ENCODE results near the gene PIGN.

PIGN gene

GRCh38 chr18:62157843-62158242, 29.0 kb downstream of the PIGN start:
- CTCF ChIA-PET = no interaction called here
- TF ChIP-seq ARNT (IDR thresholded peaks at IDR 0.05) (no peak), BHLHE40 (IDR thresholded peaks at IDR 0.05; ENCODE audit: borderline replicate concordance) (no peak), NFRKB (IDR thresholded peaks at IDR 0.05) (no peak), HDGF (IDR thresholded peaks at IDR 0.05; ENCODE audit: borderline replicate concordance) (no peak), SUZ12 (IDR thresholded peaks at IDR 0.05) (no peak), ELF4 (IDR thresholded peaks at IDR 0.05) (no peak), FOXM1 (IDR thresholded peaks at IDR 0.05; ENCODE audit: borderline replicate concordance) (no peak), FOXA1 (IDR thresholded peaks at IDR 0.05) (no peak), PKNOX1 (IDR thresholded peaks at IDR 0.05) (no peak), LEF1 (IDR thresholded peaks at IDR 0.05; ENCODE audit: borderline replicate concordance) (no peak), SP1 (IDR thresholded peaks at IDR 0.05) (no peak), FOXK2 (IDR thresholded peaks at IDR 0.05) (no peak), TARDBP (IDR thresholded peaks at IDR 0.05) (no peak), CTBP1 (IDR thresholded peaks at IDR 0.05; ENCODE audit: borderline replicate concordance) (no peak), ZNF384 (IDR thresholded peaks at IDR 0.05) (no peak)
- POLR2A ChIA-PET = no interaction called here
- no peak for DNase-seq (ENCODE audit: extremely low spot score)

GRCh38 chr18:62152844-62153243, 34.0 kb downstream of the PIGN start:
- POLR2A ChIA-PET = no interaction called here
- no peak for TF ChIP-seq ELF4 (IDR thresholded peaks at IDR 0.05)
- no peak for TF ChIP-seq BHLHE40 (IDR thresholded peaks at IDR 0.05; ENCODE audit: borderline replicate concordance)
- TF ChIP-seq HDGF (IDR thresholded peaks at IDR 0.05; ENCODE audit: borderline replicate concordance) = no peak
- no peak for TF ChIP-seq SUZ12 (IDR thresholded peaks at IDR 0.05)
- TF ChIP-seq FOXA1 (IDR thresholded peaks at IDR 0.05) = no peak
- no peak for TF ChIP-seq FOXM1 (IDR thresholded peaks at IDR 0.05; ENCODE audit: borderline replicate concordance)
- no peak for TF ChIP-seq FOXK2 (IDR thresholded peaks at IDR 0.05)
- no peak for TF ChIP-seq CTBP1 (IDR thresholded peaks at IDR 0.05; ENCODE audit: borderline replicate concordance)
- no peak for TF ChIP-seq PKNOX1 (IDR thresholded peaks at IDR 0.05)
- TF ChIP-seq SP1 (IDR thresholded peaks at IDR 0.05) = no peak
- no peak for TF ChIP-seq ARNT (IDR thresholded peaks at IDR 0.05)
- no peak for TF ChIP-seq NFRKB (IDR thresholded peaks at IDR 0.05)

GRCh38 chr18:62151068-62151771, 35.6 kb downstream of the PIGN start:
- no peak for DNase-seq (ENCODE audit: extremely low spot score)
- TF ChIP-seq ZNF384 (IDR thresholded peaks at IDR 0.05) (no peak), ELF4 (IDR thresholded peaks at IDR 0.05) (no peak), BHLHE40 (IDR thresholded peaks at IDR 0.05; ENCODE audit: borderline replicate concordance) (no peak), ARNT (IDR thresholded peaks at IDR 0.05) (no peak), TARDBP (IDR thresholded peaks at IDR 0.05) (no peak), SUZ12 (IDR thresholded peaks at IDR 0.05) (no peak), HDGF (IDR thresholded peaks at IDR 0.05; ENCODE audit: borderline replicate concordance) (no peak), CTBP1 (IDR thresholded peaks at IDR 0.05; ENCODE audit: borderline replicate concordance) (no peak), FOXM1 (IDR thresholded peaks at IDR 0.05; ENCODE audit: borderline replicate concordance) (no peak), FOXK2 (IDR thresholded peaks at IDR 0.05) (no peak), NFRKB (IDR thresholded peaks at IDR 0.05) (no peak), L3MBTL2 (conservative IDR thresholded peaks at IDR 0.05) (no peak)
- POLR2A ChIA-PET = no interaction called here
- CTCF ChIA-PET = no interaction called here

More at GRCh38 chr18:62152844-62153243, 34.0 kb downstream of the PIGN start:
- DNase-seq (ENCODE audit: extremely low spot score) = no peak
- CTCF ChIA-PET = no interaction called here

- DNase-seq (ENCODE audit: extremely low spot score) = no peak
- TF ChIP-seq NFRKB (IDR thresholded peaks at IDR 0.05) (no peak), L3MBTL2 (conservative IDR thresholded peaks at IDR 0.05) (no peak), BHLHE40 (IDR thresholded peaks at IDR 0.05; ENCODE audit: borderline replicate concordance) (no peak), FOXA1 (IDR thresholded peaks at IDR 0.05) (no peak), ZNF384 (IDR thresholded peaks at IDR 0.05) (no peak), SUZ12 (IDR thresholded peaks at IDR 0.05) (no peak), TARDBP (IDR thresholded peaks at IDR 0.05) (no peak), ELF4 (IDR thresholded peaks at IDR 0.05) (no peak), PKNOX1 (IDR thresholded peaks at IDR 0.05) (no peak), ARNT (IDR thresholded peaks at IDR 0.05) (no peak), LEF1 (IDR thresholded peaks at IDR 0.05; ENCODE audit: borderline replicate concordance) (no peak), CTBP1 (IDR thresholded peaks at IDR 0.05; ENCODE audit: borderline replicate concordance) (no peak), SP1 (IDR thresholded peaks at IDR 0.05) (no peak), HDGF (IDR thresholded peaks at IDR 0.05; ENCODE audit: borderline replicate concordance) (no peak), FOXM1 (IDR thresholded peaks at IDR 0.05; ENCODE audit: borderline replicate concordance) (no peak)
- POLR2A ChIA-PET = no interaction called here
- CTCF ChIA-PET = no interaction called here
These were observed 42.5 kb downstream of the PIGN start for GRCh38 chr18:62144338-62144737.

GRCh38 chr18:62140259-62140658, 46.6 kb downstream of the PIGN start:
- ChIA-PET POLR2A (no interaction called here), CTCF (no interaction called here)
- TF ChIP-seq SP1 (IDR thresholded peaks at IDR 0.05) (no peak), ELF4 (IDR thresholded peaks at IDR 0.05) (no peak), HDGF (IDR thresholded peaks at IDR 0.05; ENCODE audit: borderline replicate concordance) (no peak), FOXA1 (IDR thresholded peaks at IDR 0.05) (no peak), BHLHE40 (IDR thresholded peaks at IDR 0.05; ENCODE audit: borderline replicate concordance) (no peak), TARDBP (IDR thresholded peaks at IDR 0.05) (no peak), ARNT (IDR thresholded peaks at IDR 0.05) (no peak), FOXK2 (IDR thresholded peaks at IDR 0.05) (no peak), SUZ12 (IDR thresholded peaks at IDR 0.05) (no peak), PKNOX1 (IDR thresholded peaks at IDR 0.05) (no peak), ZNF384 (IDR thresholded peaks at IDR 0.05) (no peak), LEF1 (IDR thresholded peaks at IDR 0.05; ENCODE audit: borderline replicate concordance) (no peak), CTBP1 (IDR thresholded peaks at IDR 0.05; ENCODE audit: borderline replicate concordance) (no peak), L3MBTL2 (conservative IDR thresholded peaks at IDR 0.05) (no peak), NFRKB (IDR thresholded peaks at IDR 0.05) (no peak), FOXM1 (IDR thresholded peaks at IDR 0.05; ENCODE audit: borderline replicate concordance) (no peak)
- DNase-seq (ENCODE audit: extremely low spot score) = no peak
